HG03039 (cell line): ENCODE results near the gene PUM2.

Experiments
- ATAC-seq: cut with Tn5 transposase; IDR thresholded peaks from one replicate; pipeline ENCODE4 v1.9.1; 2021; ENCODE audit warnings: mild to moderate bottlenecking, moderate library complexity; ENCODE audit not compliant: unreplicated experiment

PUM2 gene

DNA sequence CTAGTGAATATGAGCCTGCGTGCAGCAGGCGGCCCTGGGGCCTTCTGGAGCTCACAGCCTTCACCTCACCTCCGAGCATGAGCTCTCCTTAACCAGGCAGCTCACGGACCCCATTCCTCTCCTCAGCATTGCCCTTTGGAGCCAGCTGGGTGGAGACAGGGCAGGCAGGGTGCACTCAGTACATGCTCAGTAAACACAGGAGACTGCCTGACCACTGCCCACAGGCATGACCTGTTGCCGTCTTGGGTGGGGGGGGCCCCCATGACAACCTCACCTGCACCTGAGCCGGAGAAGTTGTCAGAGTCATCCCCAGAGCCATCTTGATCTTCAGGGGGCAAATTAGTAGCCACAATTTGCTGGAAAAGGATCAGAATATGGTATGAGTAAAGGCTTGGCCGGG, 145.6 kb downstream of the PUM2 start:
- ATAC-seq, result no peak

DNA sequence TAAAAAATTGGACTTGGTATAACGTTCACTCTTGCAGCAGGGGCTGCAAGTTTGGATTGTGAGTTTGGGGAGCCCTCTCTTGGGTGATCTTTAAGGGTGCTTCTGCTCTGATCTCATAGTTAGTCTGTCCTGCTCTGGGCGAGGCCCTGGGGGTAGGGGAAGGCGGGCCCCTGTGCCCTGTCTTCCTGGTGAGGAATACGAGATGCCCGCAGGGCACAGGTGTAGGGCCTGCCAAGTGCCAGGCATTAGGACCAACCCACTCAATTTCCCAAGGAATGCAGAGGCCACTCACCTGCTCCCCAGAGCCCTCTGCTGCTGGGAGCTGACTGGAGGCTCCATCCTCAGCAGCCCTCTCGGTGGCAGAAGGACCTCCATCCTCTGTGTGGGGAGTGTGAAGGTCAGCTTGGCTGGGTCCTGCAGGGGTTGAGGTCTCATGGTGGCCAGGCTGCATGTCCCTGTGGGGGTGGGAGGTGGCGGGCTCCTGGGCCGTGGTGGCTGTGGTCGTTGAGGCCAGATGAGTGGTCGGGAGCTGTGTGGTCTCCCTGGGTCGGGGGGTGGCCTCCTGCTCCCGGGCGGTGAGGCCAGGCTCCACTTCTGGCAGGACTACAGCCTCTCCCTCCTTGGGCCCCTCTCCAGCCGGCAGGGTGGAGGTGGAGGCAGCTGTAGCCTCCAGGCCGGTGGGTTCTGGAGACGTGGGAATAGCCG, 147.0 kb downstream of the PUM2 start:
- ATAC-seq, result no peak

DNA sequence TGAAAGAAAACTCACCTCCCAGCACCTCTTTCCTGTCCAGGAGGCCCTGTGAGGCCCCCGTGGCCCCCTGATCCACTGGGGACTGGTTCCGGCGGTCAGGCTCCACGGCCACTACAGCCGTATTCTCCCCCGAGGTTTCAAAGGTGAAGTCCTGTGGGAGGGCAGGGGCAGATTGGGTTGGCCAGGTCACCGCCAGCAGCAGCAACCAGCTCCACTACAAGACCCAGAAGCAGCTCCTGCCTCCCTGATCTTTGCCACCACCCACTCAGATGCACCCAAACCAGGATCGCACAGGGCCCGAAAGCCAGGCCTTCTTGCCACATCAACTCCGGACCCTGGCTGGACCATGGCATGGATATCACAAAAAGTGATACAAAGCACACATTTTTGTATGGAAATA, 147.6 kb downstream of the PUM2 start:
- no peak for ATAC-seq

DNA sequence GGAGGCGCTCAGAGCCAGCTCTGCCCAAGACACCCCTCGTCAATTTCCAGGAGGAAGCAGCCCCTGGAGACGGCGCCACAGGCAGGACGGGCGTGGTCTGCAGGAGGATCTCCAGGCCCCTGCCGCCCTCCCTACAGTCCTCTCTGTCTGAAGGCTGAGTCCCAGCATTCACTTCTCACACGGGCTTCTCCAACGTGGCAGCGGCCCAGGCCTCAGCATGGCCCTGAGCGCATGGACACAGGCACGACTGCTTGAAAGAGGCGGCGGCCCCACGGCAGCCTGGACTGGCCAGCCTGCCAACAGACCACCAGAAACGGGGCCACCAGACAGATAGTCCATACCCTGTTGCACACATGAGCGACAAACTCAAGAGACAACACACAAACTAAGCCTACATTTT, 149.0 kb downstream of the PUM2 start:
- ATAC-seq, result no peak

DNA sequence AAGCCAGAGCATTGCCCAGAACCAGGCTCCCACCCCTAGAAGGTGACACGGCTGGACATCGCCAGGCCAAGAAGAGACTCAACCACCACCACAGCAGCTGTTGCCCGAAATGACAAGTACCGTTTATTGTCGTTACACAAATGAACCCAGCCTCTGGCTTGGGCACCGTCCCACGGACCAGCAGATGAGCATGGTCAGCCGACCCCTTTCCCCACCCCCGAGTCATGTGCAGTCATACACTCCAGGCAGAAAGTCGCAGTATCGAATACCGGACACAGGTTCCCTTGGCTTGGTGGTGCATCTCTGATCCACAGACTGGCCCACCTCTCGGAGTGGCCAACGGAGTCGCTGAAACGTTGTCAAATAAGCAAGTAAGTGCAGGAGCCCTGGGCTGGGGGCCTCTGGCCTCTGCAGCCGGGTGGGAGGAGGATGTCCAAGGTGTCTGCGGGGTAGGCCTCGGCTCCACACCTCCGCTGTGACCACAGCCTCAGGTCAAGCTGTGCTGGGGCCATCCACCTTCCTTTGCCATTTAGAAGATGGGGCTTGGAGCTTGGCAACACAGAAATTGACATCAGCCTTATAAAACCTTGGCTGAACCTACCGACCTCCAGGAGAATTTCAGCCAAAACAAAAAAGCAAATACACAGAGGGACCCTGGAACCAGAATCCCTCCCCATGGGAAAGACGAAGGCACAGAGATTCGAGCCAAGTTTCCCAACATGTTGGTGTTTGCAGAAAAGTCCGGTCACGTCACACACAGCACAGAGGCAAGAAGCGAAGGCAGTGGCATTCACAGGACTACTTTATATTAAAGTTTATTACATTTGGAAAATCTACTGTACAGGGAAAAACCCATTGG, 149.7 kb downstream of the PUM2 start:
- no peak for ATAC-seq

DNA sequence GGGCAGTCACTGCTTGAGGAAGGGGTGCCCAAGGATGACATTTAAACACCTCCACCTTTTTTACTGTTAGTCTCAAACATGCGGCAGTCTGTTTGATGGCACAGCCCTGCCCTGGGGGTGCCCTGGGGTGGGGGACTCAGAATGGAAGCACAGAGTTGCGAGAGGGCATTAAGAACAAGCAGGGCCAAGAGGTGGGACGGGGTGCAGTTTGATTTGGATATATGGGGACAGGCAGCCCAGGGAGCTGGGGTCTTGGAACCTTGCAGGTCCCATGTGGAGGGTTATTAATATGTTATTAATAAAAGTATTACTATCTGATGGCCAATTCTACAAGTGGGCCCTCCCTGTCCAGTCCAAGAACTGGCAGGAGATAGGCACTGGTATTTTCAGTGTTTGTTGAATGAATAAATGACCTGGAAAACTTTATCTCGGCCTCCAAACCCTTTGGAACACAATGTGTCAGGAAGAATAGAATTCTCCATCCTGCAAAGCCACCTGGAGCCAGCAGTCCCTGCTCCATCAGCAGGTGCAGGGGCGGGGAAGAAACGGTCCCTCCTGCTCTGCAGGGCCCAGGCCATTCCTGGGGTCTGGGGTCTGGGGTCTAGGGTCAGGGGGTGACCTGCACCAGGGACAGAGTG, 150.9 kb downstream of the PUM2 start:
- no peak for ATAC-seq

DNA sequence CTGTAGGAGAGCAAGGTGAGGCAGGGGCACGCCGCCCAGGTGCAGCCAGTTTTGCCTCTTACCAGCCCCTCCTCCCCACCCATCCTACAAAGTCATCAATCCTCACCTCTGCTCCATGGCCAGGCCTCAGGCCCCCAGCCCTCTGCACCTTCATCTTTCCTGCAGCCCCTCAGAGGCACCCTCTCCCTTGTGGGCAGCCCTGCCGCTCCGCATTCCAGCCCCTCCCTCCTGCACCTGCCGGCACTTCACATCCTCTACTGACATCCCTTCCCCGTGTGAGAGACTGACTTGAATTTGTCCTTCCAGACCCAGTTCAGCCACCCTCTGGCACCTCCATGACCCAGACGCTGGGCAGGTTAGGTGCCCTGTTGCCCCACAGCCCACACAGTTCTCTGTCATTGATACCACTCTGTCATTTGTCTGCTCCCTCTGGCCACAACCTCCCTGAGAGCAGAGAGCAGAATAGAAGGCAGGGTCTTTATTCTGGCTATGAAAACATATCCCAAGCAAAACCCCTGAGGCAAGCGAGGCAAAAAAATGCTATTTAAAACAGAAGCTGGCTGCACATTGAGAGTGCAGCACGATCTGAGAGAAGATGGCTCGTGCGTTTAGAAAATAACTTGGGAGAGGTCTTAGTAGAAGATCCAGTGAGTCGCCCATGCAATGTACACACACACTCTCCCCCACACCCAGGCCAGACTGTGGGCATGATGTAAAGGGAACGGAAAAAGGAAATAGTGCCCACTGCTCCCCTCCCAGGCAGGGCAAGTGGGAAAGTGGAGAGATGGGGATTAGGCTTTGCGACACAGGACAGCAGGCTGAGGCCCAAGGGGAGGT, 151.6 kb downstream of the PUM2 start:
- ATAC-seq, result no peak
